Measurements from ENCODE around the gene ZSCAN22.

DNA sequence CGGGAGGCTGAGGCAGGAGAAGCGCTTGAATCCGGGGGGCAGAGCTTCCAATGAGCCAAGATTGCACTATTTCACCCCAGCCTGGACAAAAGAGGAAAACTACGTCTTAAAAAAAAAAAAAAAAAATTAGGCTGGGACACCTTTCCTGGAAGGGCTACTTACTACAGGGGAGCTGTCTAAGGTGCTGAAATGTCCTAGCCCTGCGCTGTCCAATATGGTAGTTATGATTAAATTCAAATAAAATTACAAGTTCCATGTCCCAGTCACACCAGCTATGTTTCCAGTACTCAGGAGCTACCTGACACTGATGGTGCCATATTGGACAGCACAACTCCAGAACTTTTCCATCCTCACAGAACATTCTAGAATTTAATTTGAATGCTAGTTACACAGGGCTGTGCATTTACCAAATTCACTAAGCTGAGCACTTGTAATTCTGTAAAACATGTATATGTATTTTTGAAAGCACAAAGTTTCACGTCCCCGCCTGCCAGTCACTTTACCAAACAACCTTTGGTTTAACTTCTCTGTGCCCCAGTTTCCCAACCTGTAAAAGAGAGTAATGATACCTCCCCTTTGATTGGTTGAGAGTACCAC lies 9.2 kb upstream of the ZSCAN22 start:
- no peak for TF ChIP-seq POLR2AphosphoS5 (IDR thresholded peaks at IDR 0.05; ENCODE audit: insufficient read depth in 1 of 2, low read depth in 1 of 2)
- TF ChIP-seq, protein P1, sequence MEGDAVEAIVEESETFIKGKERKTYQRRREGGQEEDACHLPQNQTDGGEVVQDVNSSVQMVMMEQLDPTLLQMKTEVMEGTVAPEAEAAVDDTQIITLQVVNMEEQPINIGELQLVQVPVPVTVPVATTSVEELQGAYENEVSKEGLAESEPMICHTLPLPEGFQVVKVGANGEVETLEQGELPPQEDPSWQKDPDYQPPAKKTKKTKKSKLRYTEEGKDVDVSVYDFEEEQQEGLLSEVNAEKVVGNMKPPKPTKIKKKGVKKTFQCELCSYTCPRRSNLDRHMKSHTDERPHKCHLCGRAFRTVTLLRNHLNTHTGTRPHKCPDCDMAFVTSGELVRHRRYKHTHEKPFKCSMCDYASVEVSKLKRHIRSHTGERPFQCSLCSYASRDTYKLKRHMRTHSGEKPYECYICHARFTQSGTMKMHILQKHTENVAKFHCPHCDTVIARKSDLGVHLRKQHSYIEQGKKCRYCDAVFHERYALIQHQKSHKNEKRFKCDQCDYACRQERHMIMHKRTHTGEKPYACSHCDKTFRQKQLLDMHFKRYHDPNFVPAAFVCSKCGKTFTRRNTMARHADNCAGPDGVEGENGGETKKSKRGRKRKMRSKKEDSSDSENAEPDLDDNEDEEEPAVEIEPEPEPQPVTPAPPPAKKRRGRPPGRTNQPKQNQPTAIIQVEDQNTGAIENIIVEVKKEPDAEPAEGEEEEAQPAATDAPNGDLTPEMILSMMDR (IDR thresholded peaks at IDR 0.05), result no peak

All from vagina (tissue), 2 donors.